Measurements from ENCODE around the gene DPYSL5.

GRCh38 chr2:26843041-26843440 is 4.9 kb upstream of the DPYSL5 start:
- TF ChIP-seq EZH2 (IDR thresholded peaks at IDR 0.05; ENCODE audit: low read depth, low read length, severe bottlenecking): no peak
- no peak for TF ChIP-seq TAF7 (optimal IDR thresholded peaks at IDR 0.05; ENCODE audit: borderline replicate concordance, low read depth, low read length)
- TF ChIP-seq CTCF (IDR thresholded peaks at IDR 0.05; ENCODE audit: control extremely low read depth in 1 of 3, insufficient read depth in 1 of 3, low read depth in 1 of 3, low read length in 3 of 3): no peak
- no peak for TF ChIP-seq EP300 (IDR thresholded peaks at IDR 0.05; ENCODE audit: borderline replicate concordance in 1 of 2, low read depth in 2 of 2, low read length in 2 of 2)
